GM18909 (cell line): ENCODE data around the gene GNAZ.

Source experiments
- ATAC-seq: cut with Tn5 transposase; IDR thresholded peaks from one replicate; pipeline ENCODE4 v1.9.1; 2021; ENCODE audit warnings: mild to moderate bottlenecking; ENCODE audit not compliant: unreplicated experiment, poor library complexity

Gene GNAZ

GRCh38 chr22:23166841-23167616 lies 96.7 kb downstream of the GNAZ start:
- ATAC-seq: no peak

GRCh38 chr22:23168391-23169042 lies 98.2 kb downstream of the GNAZ start:
- no peak for ATAC-seq

DNA sequence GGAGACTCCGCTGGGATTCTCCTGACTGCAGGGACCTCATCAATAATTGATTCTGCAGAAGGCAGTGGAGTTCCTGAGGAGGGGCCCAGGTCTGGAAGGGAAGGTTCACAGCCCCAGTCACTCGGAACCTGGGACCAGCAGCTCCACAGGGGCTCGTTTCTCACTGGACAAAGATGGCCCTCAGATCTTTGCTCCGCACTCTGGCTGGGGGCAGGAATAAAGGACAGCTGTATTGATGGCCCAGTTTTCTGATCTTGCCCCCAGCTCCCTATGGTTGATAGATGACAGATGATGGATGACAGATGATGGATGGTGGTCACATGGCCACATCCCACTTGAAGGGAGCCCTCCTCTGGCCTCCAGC lies 98.7 kb downstream of the GNAZ start:
- ATAC-seq: no peak
